ENCODE results near the gene SKAP2.

The SKAP2 gene

GRCh38 chr7:26642416-26642815 is 222.0 kb downstream of the SKAP2 start:
- in situ Hi-C loops (cut with MboI; ENCODE audit: low sequenced_read_pairs) = no loop called here

GRCh38 chr7:26639695-26640094 is 224.7 kb downstream of the SKAP2 start:
- in situ Hi-C loops (cut with MboI; ENCODE audit: low sequenced_read_pairs) = no loop called here

- in situ Hi-C loops (cut with MboI; ENCODE audit: low sequenced_read_pairs) = no loop called here
These were observed 225.3 kb downstream of the SKAP2 start for GRCh38 chr7:26639111-26639510.

- in situ Hi-C loops (cut with MboI; ENCODE audit: low sequenced_read_pairs) = no loop called here
These were observed 226.2 kb downstream of the SKAP2 start for GRCh38 chr7:26638140-26638539.

- in situ Hi-C loops (cut with MboI; ENCODE audit: low sequenced_read_pairs) = no loop called here
These were observed 226.8 kb downstream of the SKAP2 start for GRCh38 chr7:26637610-26638009.

GRCh38 chr7:26636808-26637207 is 227.6 kb downstream of the SKAP2 start:
- in situ Hi-C loops (cut with MboI; ENCODE audit: low sequenced_read_pairs) = no loop called here

- in situ Hi-C loops (cut with MboI; ENCODE audit: low sequenced_read_pairs) = no loop called here
These were observed 230.8 kb downstream of the SKAP2 start for GRCh38 chr7:26633557-26633956.

- in situ Hi-C loops (cut with MboI; ENCODE audit: low sequenced_read_pairs) = no loop called here
These were observed 232.8 kb downstream of the SKAP2 start for GRCh38 chr7:26631601-26632000.

GRCh38 chr7:26630941-26631580 is 233.3 kb downstream of the SKAP2 start:
- in situ Hi-C loops (cut with MboI; ENCODE audit: low sequenced_read_pairs) = no loop called here

GRCh38 chr7:26630361-26630760 is 234.0 kb downstream of the SKAP2 start:
- in situ Hi-C loops (cut with MboI; ENCODE audit: low sequenced_read_pairs) = no loop called here

- in situ Hi-C loops (cut with MboI; ENCODE audit: low sequenced_read_pairs) = no loop called here
These were observed 234.7 kb downstream of the SKAP2 start for GRCh38 chr7:26629696-26630095.

GRCh38 chr7:26627891-26628341 is 236.5 kb downstream of the SKAP2 start:
- in situ Hi-C loops (cut with MboI; ENCODE audit: low sequenced_read_pairs) = no loop called here

GRCh38 chr7:26627221-26627620 is 237.2 kb downstream of the SKAP2 start:
- in situ Hi-C loops (cut with MboI; ENCODE audit: low sequenced_read_pairs) = no loop called here

- in situ Hi-C loops (cut with MboI; ENCODE audit: low sequenced_read_pairs) = no loop called here
These were observed 237.7 kb downstream of the SKAP2 start for GRCh38 chr7:26626687-26627086.

- in situ Hi-C loops (cut with MboI; ENCODE audit: low sequenced_read_pairs) = no loop called here
These were observed 238.2 kb downstream of the SKAP2 start for GRCh38 chr7:26626156-26626555.

- in situ Hi-C loops (cut with MboI; ENCODE audit: low sequenced_read_pairs) = no loop called here
These were observed 239.1 kb downstream of the SKAP2 start for GRCh38 chr7:26625286-26625685.

GRCh38 chr7:26624839-26625238 is 239.6 kb downstream of the SKAP2 start:
- in situ Hi-C loops (cut with MboI; ENCODE audit: low sequenced_read_pairs) = no loop called here

- in situ Hi-C loops (cut with MboI; ENCODE audit: low sequenced_read_pairs) = no loop called here
These were observed 240.0 kb downstream of the SKAP2 start for GRCh38 chr7:26624431-26624830.

- in situ Hi-C loops (cut with MboI; ENCODE audit: low sequenced_read_pairs) = no loop called here
These were observed 244.0 kb downstream of the SKAP2 start for GRCh38 chr7:26620352-26620751.

- in situ Hi-C loops (cut with MboI; ENCODE audit: low sequenced_read_pairs) = no loop called here
These were observed 244.9 kb downstream of the SKAP2 start for GRCh38 chr7:26619348-26619984.

GRCh38 chr7:26618898-26619297 is 245.5 kb downstream of the SKAP2 start:
- in situ Hi-C loops (cut with MboI; ENCODE audit: low sequenced_read_pairs) = no loop called here

GRCh38 chr7:26618449-26618848 is 245.9 kb downstream of the SKAP2 start:
- in situ Hi-C loops (cut with MboI; ENCODE audit: low sequenced_read_pairs) = no loop called here

Data from hTERT RPE-1 (cell line).